ENCODE measurements around the gene RACK1.

RACK1 gene

DNA sequence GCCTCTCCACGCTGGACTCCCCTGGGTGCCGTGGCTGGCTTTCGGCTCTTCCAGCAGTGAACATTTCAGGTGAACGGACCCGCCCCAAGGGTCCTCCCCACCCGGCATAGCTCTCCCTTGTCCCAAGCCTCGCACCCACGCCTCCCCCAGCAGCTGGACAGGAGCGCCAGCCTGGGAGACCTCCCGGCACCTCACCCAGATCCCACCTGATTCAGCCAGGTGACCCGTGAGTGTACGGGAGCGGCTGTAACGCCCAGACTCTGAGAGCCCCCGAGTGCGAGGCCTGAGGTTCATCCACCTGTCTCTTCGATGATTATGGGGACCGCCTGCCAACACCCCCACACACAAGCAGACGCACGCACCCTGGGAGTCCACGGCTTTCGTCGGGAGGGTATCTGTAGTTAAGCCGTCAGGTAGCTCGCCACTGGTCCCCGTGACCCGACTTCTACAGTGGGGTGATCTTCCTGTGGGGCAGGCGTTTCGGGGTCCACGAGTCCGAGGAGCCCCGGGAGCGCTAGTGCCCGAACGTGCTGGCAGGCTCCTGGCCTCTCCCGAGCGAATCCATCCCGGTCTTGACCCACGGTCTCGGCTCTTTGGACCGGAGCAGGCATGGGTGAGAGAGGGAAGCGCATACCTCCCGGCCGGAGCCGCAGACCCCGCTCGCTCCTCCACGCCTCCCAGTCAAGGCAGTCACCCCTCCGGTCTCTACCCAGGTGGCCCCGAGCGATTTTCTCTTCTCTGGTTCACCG, 53.6 kb downstream of the RACK1 start:
- no peaks in the 10 kb centered on the region for H3K9me3 Mint-ChIP-seq
- no peak for ATAC-seq
- H3K27ac Mint-ChIP-seq: peak overlapping the region; percentile 90 to 100
- H3K27me3 Mint-ChIP-seq: no peaks in the 10 kb centered on the region
- H3K4me3 Mint-ChIP-seq: peak overlapping the region; percentile 96 to 98
- peak; percentile 52 to 54 for DNase-seq
- H3K4me1 Mint-ChIP-seq: peaks cover 64% of the 10 kb centered on the region

- H3K27ac Mint-ChIP-seq: peak overlapping the region; percentile 16 to 100
- DNase-seq: peak; percentile 52 to 59
- H3K27me3 Mint-ChIP-seq: no peaks in the 10 kb centered on the region
- ATAC-seq: peak; percentile 6
- H3K9me3 Mint-ChIP-seq: no peaks in the 10 kb centered on the region
- peak overlapping the region; percentile 96 to 98 for H3K4me3 Mint-ChIP-seq
- peaks cover 70% of the 10 kb centered on the region for H3K4me1 Mint-ChIP-seq
Measured at GRCh38 chr5:181189363-181189961, 54.2 kb downstream of the RACK1 start.

- Mint-ChIP-seq H3K9me3 (no peaks in the 10 kb centered on the region), H3K4me1 (peaks cover 75% of the 10 kb centered on the region), H3K27ac (peak overlapping the region; percentile 97 to 100), H3K27me3 (no peaks in the 10 kb centered on the region), H3K4me3 (peak overlapping the region; percentile 96 to 98)
- DNase-seq (peak; percentile 84 to 87), ATAC-seq (peak; percentile 10)
Measured at GRCh38 chr5:181188700-181189362, 54.9 kb downstream of the RACK1 start.

GRCh38 chr5:181187500-181188213, 56.0 kb downstream of the RACK1 start:
- Mint-ChIP-seq H3K4me3 (peak overlapping the region; percentile 96 to 98), H3K9me3 (no peaks in the 10 kb centered on the region), H3K4me1 (peaks cover 68% of the 10 kb centered on the region), H3K27me3 (no peaks in the 10 kb centered on the region), H3K27ac (peak overlapping the region; percentile 97 to 100)
- peak; percentile 67 to 83 for DNase-seq
- ATAC-seq: peak; percentile 4

- DNase-seq (no peak), ATAC-seq (no peak)
- Mint-ChIP-seq H3K27me3 (no peaks in the 10 kb centered on the region), H3K27ac (peak overlapping the region in 1 of 2 donors; percentile 100), H3K4me3 (peak overlapping the region; percentile 29 to 96), H3K4me1 (peaks cover 67% of the 10 kb centered on the region), H3K9me3 (no peaks in the 10 kb centered on the region)
Measured at GRCh38 chr5:181186986-181187499, 56.7 kb downstream of the RACK1 start.
